GM23338 (cell line): Measurements from ENCODE around the gene SPOUT1. TPM values are rescaled to one million over a fixed set of nuclear protein-coding genes. Genes with fewer than 3 reads are reported as not detected.
"Not testable (repeated sequence)": the region's sequence is repeated elsewhere in the genome, so short reads cannot be mapped to it uniquely, and the experiment has no call there.

ENCODE experiments used
- ATAC-seq: fragments of 200-7000 bp; cut with Tn5 transposase; 3 replicates; pipeline ENCODE4 v1.9.1; 2020
- DNase-seq: peaks from one replicate; pipeline ENCODE4 v3.0.0-alpha.2; 2015; ENCODE audit warnings: low spot score
- H2AFZ ChIP-seq: fragments of 200-600 bp; sonication (generic); 2 replicates; pipeline ENCODE4 v1.8.0; 2016; ENCODE audit warnings: antibody characterized with exemption, mild to moderate bottlenecking, moderate library complexity
- H3F3A ChIP-seq: fragments of 200-600 bp; sonication (generic); replicated peaks from 2 replicates; pipeline ENCODE4 v1.8.0; 2017; ENCODE audit warnings: antibody characterized with exemption, mixed run types, low read depth
- H3K27ac ChIP-seq: fragments of 200-600 bp; sonication (generic); 2 replicates; pipeline ENCODE4 v1.6.1; 2016; ENCODE audit warnings: low read depth
- H3K27me3 ChIP-seq: fragments of 200-600 bp; sonication (generic); 2 replicates; pipeline ENCODE4 v1.8.0; 2016; ENCODE audit warnings: mild to moderate bottlenecking, mixed run types, moderate library complexity; ENCODE audit not compliant: insufficient read depth
- H3K36me3 ChIP-seq: fragments of 200-600 bp; sonication (generic); 2 replicates; pipeline ENCODE4 v1.8.0; 2016; ENCODE audit warnings: mild to moderate bottlenecking; ENCODE audit not compliant: insufficient read depth
- H3K4me1 ChIP-seq: fragments of 200-600 bp; sonication (generic); 2 replicates; pipeline ENCODE4 v1.8.0; 2016; ENCODE audit warnings: mild to moderate bottlenecking, moderate library complexity; ENCODE audit not compliant: insufficient read depth
- H3K4me2 ChIP-seq: fragments of 200-600 bp; sonication (generic); 2 replicates; pipeline ENCODE4 v1.7.1; 2017; ENCODE audit warnings: mixed run types
- H3K4me3 ChIP-seq: fragments of 200-600 bp; sonication (generic); 2 replicates; pipeline ENCODE4 v1.6.1; 2016; ENCODE audit warnings: mixed run types
- H3K79me2 ChIP-seq: fragments of 200-600 bp; sonication (generic); replicated peaks from 2 replicates; pipeline ENCODE4 v1.8.0; 2017; ENCODE audit warnings: mild to moderate bottlenecking; ENCODE audit not compliant: insufficient read depth
- H3K9me2 ChIP-seq: fragments of 200-600 bp; sonication (generic); 2 replicates; pipeline ENCODE4 v1.8.0; 2017; ENCODE audit not compliant: insufficient read depth
- H4K20me1 ChIP-seq: fragments of 200-600 bp; sonication (generic); replicated peaks from 2 replicates; pipeline ENCODE4 v1.8.0; 2017; ENCODE audit warnings: mild to moderate bottlenecking; ENCODE audit not compliant: insufficient read depth
- H3K27ac Mint-ChIP-seq: 2 replicates; pipeline ENCODE4 v1.8.0; 2020; ENCODE audit warnings: inconsistent platforms, mild to moderate bottlenecking, moderate library complexity, mixed read lengths
- H3K27me3 Mint-ChIP-seq: 3 replicates; pipeline ENCODE4 v1.8.0; 2022; ENCODE audit warnings: low read depth, mild to moderate bottlenecking, moderate library complexity, mixed read lengths, inconsistent platforms; ENCODE audit not compliant: insufficient read depth, poor library complexity
- H3K36me3 Mint-ChIP-seq: 3 replicates; pipeline ENCODE4 v1.8.0; 2021; ENCODE audit warnings: low read depth, mild to moderate bottlenecking, inconsistent platforms, moderate library complexity, mixed read lengths
- H3K4me1 Mint-ChIP-seq: 3 replicates; pipeline ENCODE4 v1.8.0; 2020; ENCODE audit warnings: mild to moderate bottlenecking, inconsistent platforms, mixed read lengths
- H3K4me3 Mint-ChIP-seq: 3 replicates; pipeline ENCODE4 v1.8.0; 2021; ENCODE audit warnings: moderate library complexity, mild to moderate bottlenecking, inconsistent platforms, mixed read lengths
- H3K9me3 Mint-ChIP-seq: 3 replicates; pipeline ENCODE4 v1.8.0; 2020; ENCODE audit warnings: moderate library complexity, mild to moderate bottlenecking, inconsistent platforms, mixed read lengths
- ETS1 ChIP-seq: IDR thresholded peaks from 2 replicates; pipeline ENCODE4 v1.6.1; 2016; ENCODE audit warnings: antibody characterized with exemption
- EZH2 ChIP-seq: fragments of 200-600 bp; sonication (generic); IDR thresholded peaks from one replicate; pipeline ENCODE4 v1.8.0; 2017; ENCODE audit warnings: antibody characterized with exemption, mild to moderate bottlenecking, low read depth; ENCODE audit not compliant: unreplicated experiment
- EZH2phosphoT487 ChIP-seq: fragments of 200-600 bp; sonication (generic); IDR thresholded peaks from one replicate; pipeline ENCODE4 v1.8.1; 2018; ENCODE audit warnings: antibody characterized with exemption; ENCODE audit not compliant: unreplicated experiment
- JUNB ChIP-seq: IDR thresholded peaks from one replicate; pipeline ENCODE4 v1.6.1; 2016; ENCODE audit warnings: antibody characterized with exemption; ENCODE audit not compliant: unreplicated experiment
- STAT1 ChIP-seq: IDR thresholded peaks from one replicate; pipeline ENCODE4 v1.6.1; 2016; ENCODE audit warnings: antibody characterized with exemption; ENCODE audit not compliant: unreplicated experiment
- ZNF114 ChIP-seq: fragments of 250-450 bp; sonication (Bioruptor Pico); IDR thresholded peaks from 2 replicates; pipeline ENCODE4 v1.5.0; 2020; ENCODE audit warnings: mild to moderate bottlenecking, moderate library complexity
- ZNF331 ChIP-seq: fragments of 250-450 bp; sonication (Bioruptor Pico); IDR thresholded peaks from 2 replicates; pipeline ENCODE4 v1.5.0; 2020; ENCODE audit warnings: low read depth, mild to moderate bottlenecking, moderate library complexity
- ZNF462 ChIP-seq: fragments of 250-450 bp; sonication (Bioruptor Pico); IDR thresholded peaks from 2 replicates; pipeline ENCODE4 v1.5.0; 2020; ENCODE audit warnings: mild to moderate bottlenecking, moderate library complexity
- polyA plus RNA-seq: library from polyadenylated mRNA; unstranded; fragments of >200 nt; fragmentation: Nextera tagmentation; extraction: Ambion mirVana; gene quantifications from 2 replicates; pipeline ENCODE4 v1.2.1, GENCODE V29; 2016
- total RNA-seq: library from RNA; depleted of rRNA; stranded (reverse); fragments of >200 nt; shearing (Covaris generic); gene quantifications from 2 replicates; pipeline ENCODE4 v1.2.3, GENCODE V29; 2014

Gene SPOUT1
- total and polyA plus RNA-seq, 2 experiments from 2014 or later, result 28.5 to 50.9 TPM

- Mint-ChIP-seq H3K9me3 (peaks cover 33% of the 10 kb centered on the region), H3K27me3 (peaks cover 9% of the 10 kb centered on the region), H3K27ac (no peak overlapping the region), H3K4me3 (no peak overlapping the region), H3K36me3 (no peaks in the 10 kb centered on the region; the same call in 2 of the 3 replicates), H3K4me1 (no peaks in the 10 kb centered on the region)
- no peak overlapping the region for H3K27ac ChIP-seq
- DNase-seq (no peak), ATAC-seq (no peak)
- no peaks in the 10 kb centered on the region for H3K79me2 ChIP-seq
- no peaks in the 10 kb centered on the region for H3K27me3 ChIP-seq
- no peak for TF ChIP-seq STAT1
- no peak for TF ChIP-seq JUNB
- TF ChIP-seq ZNF331 (CRISPR knock-in tag), result no peak
- TF ChIP-seq ZNF462 (CRISPR knock-in tag), result no peak
- no peak for TF ChIP-seq EZH2phosphoT487
- TF ChIP-seq ZNF114 (CRISPR knock-in tag), result no peak
- no peak for TF ChIP-seq EZH2
- TF ChIP-seq ETS1, result no peak
- H3F3A ChIP-seq, result peaks cover 3% of the 10 kb centered on the region
- no peak overlapping the region for H3K4me2 ChIP-seq
- no peaks in the 10 kb centered on the region for H3K36me3 ChIP-seq
- no peaks in the 10 kb centered on the region for H3K4me1 ChIP-seq
- no peak overlapping the region for H2AFZ ChIP-seq
- H3K4me3 ChIP-seq, result no peak overlapping the region
- H4K20me1 ChIP-seq, result no peaks in the 10 kb centered on the region
- no peaks in the 10 kb centered on the region for H3K9me2 ChIP-seq
These were observed 48.2 kb downstream of the SPOUT1 start for GRCh38 chr9:128781187-128782070.

- H3K27ac ChIP-seq, H3K4me1 ChIP-seq, H3K4me3 Mint-ChIP-seq, H3K36me3 Mint-ChIP-seq, DNase-seq, H3K4me1 Mint-ChIP-seq, H3K36me3 ChIP-seq, H4K20me1 ChIP-seq, ATAC-seq, H3K27me3 ChIP-seq, H3K27ac Mint-ChIP-seq, H3K4me2 ChIP-seq, H3F3A ChIP-seq, H3K27me3 Mint-ChIP-seq, H3K9me2 ChIP-seq, H3K4me3 ChIP-seq, H3K79me2 ChIP-seq, H2AFZ ChIP-seq: not testable (repeated sequence)
- H3K9me3 Mint-ChIP-seq, result peaks cover 37% of the 10 kb centered on the region
These were observed 49.5 kb downstream of the SPOUT1 start for GRCh38 chr9:128780093-128780492.
